GM18526 (cell line): Measurements from ENCODE around the gene FOXRED1.

ENCODE experiments used
- POLR2A ChIP-seq: IDR thresholded peaks from 3 replicates; pipeline ENCODE4 v1.6.1; 2011; ENCODE audit not compliant: insufficient read length; ENCODE audit errors: extremely low read depth

The FOXRED1 gene

DNA sequence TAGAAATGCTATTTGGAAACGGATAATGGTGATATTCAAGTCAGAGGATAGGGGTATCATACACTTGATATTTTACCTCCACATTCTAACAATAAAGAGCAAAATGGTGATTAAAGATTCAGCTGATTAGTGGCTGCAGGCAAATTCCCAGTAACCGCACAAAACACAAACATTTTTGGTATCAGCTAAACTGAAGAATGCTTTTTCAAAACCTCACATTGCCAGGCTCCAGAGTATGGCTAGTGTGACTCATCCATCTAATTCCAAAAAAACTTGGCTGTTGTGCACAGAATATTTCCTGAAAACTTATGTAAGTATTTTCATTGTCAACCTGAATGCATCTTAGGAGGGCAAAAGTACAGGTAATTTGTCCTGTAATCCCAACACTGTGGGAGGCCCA is 11.2 kb upstream of the FOXRED1 start:
- no peak for TF ChIP-seq POLR2A

DNA sequence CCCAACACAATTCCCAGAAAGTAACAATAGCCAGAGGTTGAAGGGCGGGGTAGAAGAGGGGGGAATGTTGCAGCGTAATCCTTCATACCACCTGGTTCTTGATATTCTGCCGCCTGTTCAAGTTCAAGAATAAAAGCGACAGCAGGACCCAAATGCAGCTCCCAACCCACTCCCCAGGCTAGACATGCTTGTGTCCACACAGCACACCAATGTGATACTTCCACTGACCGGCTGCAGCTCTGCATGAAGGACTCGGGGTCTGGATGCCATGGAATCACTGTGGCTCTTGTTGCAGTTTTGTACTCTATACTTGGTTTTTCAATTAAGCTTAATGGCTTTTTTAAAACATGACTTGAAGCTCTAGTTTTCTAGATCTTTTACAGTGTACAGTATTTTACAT is 6.7 kb upstream of the FOXRED1 start:
- TF ChIP-seq POLR2A, result no peak

DNA sequence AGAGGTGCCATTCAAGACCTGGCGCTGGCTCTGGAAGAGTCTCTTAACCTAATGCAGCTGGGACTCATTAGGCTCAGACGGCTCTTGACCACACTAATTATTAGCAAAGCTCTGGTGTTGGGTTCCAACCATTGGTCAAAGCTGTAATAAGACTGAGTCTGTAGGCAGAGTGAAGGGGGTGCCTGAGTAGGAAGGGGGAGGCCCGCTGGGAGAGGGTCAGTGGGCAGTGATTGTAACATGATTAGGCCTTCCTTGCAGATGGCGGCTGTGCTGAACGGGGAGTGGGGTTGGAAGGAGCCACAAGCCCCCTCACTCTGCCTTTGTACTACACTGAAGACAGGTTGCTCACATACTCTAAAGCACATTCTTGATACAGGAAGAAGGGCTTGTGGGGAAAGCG is 5.5 kb upstream of the FOXRED1 start:
- TF ChIP-seq POLR2A, result no peak

DNA sequence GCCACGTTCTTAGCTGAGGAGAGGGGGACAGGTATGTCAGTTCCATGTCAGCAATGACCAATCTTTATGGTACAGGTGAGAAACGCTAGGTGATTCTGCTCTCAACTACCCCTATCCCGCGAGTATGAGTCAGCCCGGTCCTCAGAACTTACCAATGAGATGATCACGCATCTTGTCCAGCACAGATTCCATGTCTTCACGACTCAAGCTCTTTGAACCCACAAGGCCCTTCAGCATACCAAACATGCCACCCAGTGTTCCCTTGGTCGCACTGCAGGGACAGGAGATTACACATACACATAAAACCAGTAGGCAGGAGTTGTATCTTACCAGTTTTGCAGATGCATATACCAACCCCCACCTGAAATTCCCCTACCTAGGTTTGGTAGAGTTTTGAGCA is 3.1 kb upstream of the FOXRED1 start:
- TF ChIP-seq POLR2A, result no peak

DNA sequence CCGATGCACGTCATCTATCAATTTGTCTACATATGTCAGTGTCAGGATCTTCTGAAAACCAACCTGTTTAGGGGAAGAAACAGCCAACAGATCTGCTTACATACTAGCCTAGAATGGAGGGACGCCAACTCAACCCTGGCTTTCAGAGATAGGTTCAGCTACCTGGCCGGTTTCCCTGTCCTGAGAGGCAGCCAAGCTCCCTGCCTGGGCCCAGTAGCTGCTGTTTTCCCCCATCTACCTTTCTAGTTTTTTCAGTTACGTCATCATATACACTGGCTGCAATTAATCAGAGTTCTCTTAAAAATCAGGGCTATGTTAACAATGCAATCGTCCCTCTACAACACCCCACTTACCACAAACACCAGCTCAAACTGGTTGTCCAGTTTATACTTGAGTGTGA is 1.3 kb upstream of the FOXRED1 start:
- TF ChIP-seq POLR2A, result no peak

DNA sequence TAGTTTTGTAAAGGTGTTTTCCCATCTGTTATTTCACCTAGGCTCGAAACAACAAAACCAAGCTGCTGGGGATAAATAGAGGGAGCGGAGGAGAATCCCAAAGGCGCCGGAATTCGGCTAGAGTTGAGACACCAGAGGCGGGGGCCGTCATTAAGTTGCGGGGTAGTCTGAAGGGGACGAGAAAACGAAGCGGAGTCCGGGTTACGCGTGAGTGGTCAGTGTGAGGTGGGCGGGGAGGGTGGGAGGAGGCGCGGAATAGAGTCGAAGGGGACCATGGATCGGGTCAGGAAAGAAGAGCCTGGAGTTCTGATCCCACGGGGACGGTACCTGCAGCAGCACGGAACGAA is 620 bp upstream of the FOXRED1 start:
- TF ChIP-seq POLR2A, result no peak

DNA sequence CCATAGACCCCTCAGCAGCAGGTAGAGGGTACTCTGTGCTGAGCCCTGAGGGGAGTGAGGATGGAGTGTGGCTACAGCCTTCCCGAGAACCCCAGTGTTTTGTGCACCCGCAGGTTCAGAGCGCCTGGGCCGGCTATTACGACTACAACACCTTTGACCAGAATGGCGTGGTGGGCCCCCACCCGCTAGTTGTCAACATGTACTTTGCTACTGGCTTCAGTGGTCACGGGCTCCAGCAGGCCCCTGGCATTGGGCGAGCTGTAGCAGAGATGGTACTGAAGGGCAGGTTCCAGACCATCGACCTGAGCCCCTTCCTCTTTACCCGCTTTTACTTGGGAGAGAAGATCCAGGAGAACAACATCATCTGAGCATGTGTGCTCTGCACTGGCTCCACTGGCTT is 8.4 kb downstream of the FOXRED1 start:
- TF ChIP-seq POLR2A, result no peak

DNA sequence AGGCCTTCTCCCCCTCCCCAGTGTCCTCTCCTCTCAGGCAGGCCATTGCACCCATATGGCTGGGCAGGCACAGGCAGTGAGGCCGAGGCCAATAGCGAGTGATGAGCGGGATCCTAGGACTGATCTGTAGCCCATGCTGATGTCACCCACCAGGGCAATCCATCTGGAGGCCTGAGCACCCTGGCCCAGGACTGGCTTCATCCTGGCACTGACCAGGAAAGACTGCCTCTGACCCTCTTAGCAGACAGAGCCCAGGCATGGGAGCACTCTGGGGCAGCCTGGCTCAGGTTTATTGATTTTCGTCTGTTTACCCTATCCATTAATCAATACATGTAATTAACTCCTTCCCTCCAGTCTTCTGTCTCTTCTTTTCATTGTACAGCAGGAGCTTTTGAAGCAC is 8.8 kb downstream of the FOXRED1 start:
- TF ChIP-seq POLR2A, result no peak

DNA sequence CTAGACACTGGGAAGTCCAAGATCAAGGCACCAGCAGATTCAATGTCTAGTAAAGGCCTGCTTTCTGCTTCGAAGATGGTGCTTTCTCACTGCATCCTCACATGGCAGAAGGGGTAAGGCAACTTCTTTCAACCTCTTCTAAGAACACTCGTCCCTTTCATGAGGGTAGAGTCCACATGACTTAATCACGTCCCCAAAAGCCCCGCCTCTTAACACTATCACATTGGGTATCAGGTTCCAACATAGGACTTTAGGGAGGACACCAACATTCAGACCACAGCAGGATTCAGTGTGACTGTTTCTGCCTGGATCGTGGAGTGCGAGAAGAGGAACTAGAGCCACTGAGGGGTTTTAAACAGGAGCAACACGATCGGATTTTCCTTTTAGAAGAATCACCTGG is 10.2 kb downstream of the FOXRED1 start:
- TF ChIP-seq POLR2A, result no peak

DNA sequence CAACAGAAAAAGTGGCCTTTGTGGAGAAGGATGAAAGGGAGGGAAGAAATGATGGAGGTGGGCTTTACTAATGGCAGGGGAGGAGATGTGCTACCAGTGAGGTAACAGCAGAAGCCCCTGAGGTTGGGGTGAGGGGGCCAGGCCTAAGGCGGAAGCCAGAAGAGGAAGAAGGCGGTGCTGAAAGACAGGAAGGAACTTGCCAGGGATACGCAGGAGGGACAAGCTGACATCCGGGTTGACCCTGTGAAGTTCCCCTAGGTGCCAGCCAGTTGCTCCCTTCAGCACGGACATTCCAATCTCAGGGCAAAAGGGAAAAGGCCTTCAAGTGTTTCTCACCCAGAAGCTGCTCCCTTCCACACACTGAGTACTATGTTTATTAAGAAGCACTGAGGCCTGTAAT is 11.6 kb downstream of the FOXRED1 start:
- no peak for TF ChIP-seq POLR2A

DNA sequence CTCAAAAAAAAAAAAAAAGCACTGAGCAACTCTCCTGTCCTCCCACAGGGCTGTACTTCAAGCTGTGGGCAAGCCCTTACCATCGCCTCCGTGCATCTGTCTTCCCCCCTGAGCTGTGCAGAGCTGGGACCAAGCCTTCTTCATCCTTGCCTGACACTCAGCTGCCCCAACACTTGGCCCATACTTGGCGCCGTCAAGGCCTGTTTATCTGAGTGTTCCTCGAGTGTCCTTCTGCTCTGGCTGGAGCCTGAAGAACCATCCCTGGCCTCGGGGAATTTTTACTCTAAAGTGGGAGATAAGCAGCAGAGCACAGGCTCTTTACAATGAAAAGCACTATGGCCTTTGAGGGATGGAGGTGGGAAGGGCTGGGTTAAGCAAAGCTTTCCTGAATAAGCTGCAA is 12.3 kb downstream of the FOXRED1 start:
- no peak for TF ChIP-seq POLR2A

DNA sequence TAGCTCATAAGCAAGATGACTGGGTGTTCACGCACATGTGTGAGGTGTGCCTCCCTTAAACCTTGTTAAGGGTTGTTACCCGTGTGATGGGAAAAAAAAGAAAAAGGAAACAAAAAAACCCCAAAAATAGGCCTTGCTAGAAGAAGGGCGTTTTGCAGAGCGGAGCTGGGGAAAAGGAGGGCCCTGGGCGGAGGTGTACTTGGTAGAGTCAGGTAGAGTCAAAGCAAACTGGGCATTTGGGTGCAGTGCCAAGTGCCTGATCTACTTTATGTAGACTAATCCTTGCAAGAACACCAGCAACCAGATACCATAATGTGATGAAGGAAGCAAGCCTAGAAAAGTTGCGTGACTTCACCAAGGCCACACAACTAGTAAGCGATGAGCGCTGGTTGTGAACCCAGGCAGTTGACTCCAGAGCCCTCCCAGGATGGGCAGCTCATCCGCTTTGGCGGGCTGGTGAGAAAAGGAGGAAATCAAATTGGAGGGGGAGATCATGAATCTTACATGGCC is 12.8 kb downstream of the FOXRED1 start:
- no peak for TF ChIP-seq POLR2A

DNA sequence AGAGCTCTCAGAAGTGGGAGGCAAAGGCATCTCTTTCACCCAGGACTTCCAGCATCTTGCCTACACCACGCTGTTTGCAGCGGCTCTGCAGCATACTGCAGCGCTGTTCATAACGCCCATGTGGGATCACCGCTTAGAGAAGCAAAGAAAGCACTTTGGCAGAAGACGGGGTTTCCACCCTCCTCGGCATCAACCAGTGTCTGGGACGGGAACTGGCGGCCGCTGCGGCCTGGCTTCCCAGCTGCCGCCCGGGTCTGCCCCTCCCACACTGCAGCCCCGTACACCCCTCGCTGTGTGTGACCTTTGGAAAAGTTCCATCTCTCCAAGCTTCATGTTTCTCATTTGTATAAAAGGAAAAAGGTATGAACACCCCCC is 13.4 kb downstream of the FOXRED1 start:
- no peak for TF ChIP-seq POLR2A

DNA sequence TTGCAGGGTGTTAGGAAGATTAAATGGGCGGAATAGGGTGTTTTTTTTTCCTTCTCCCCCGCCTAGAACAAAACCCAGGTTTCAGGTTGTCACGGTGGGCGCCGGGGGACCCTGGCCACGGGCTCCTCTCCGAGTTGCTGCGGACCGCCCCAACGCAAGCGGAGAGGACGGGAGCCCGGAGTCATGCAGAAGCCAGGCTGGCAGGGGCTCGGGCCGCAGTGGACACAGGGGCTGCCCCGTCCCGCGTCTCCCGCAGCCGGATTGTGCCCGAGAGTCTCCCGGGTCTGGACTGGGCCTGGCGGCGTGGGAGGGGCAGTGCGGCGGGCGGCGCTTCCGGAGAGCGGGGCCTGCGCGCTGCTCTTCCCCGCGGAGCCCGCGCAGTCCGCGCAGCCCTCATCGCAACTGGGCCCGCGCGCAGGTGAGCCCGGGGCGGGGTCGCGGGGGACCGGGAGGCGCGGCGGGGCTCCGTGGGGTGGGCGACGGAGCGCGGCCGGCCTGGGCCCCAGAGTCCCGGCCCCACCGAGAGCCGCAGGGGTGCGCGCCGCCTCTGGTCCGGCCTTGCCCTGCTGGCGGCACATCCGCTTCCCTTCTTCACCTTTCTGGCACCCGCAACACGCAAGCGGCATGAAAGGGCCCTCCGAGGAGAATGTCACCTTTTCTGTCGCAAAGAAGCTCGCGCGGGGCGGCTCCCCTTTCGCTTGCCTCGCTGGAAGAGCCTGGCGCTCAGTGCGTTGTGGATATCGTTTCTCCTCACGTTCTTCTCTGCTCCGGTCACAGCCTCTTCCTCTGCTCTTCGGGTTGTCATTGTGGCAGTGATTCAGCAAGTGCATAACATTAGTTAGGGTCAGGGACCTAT is 14.0 kb downstream of the FOXRED1 start, which contains the start of gene TIRAP:
Gene TIRAP (plus strand): TSS at position 358 of the 856 bp plus-strand sequence. CDS start 7,802 bp downstream, outside the sequence.
- TF ChIP-seq POLR2A, result peak; percentile 71

DNA sequence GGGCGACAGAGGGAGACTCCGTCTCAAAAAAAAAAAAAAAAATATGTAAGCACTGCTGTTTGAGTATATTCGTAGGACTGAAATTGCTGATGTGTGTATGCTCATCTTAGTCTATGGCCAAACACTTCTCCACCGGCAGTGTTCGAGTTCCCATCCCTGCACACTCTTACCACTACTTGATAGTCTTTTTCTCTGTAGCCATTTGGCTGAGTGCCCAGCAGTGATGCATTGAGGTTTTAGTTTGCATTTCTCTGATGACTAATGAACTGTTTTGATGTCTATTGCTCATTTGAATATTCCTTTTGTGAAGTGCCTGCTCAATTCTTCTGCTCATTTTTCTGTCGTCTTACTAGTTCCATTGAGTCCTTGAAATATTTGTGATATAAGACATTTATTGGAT is 15.9 kb downstream of the FOXRED1 start:
- no peak for TF ChIP-seq POLR2A

DNA sequence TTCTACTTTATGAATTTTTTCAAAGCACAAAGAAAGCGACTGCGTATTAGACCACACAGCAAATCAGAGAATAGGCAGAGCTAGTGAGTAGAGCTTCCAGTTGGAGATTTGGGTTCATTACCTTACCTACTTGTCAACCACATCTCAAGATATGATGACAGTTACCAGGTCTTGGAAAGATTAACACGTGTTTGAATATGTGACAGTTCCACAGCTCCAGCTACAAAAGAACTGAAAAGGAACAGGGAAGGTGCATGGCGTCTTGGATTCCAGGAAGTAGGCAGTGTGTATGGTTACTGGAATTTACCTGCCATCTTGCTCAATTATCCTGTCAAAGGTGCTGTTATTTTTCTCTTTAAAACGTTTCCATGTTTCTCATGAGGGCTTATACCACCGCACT is 19.3 kb downstream of the FOXRED1 start:
- no peak for TF ChIP-seq POLR2A

DNA sequence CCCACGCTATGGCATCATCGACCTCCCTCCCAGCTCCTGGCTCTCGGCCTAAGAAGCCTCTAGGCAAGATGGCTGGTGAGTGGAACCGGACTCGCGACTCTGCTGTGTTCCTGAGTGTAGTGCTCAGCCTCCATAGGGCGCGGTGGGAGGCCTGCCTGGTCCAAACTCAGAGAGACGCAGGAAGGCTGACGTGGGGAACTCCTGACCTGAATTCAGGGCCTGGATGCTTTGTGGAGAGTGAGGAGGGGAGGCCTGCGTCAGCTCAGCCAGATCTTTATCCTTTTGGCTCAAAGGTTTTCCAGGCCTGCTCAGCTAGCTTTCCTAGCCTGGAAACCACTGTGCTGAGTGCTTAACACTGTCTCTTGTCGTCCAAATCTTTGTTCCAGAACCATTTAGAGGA is 21.9 kb downstream of the FOXRED1 start:
- TF ChIP-seq POLR2A, result no peak
